NCI-H774 (cell line): ENCODE measurements around the gene CPLANE1.

ENCODE experiments used
- DNase-seq: peaks from one replicate; lab custom pipeline; 2025; lab: John Stamatoyannopoulos, UW

CPLANE1 gene

GRCh38 chr5:37064442-37064841 lies 184.7 kb downstream of the CPLANE1 start:
- DNase-seq: no peak

- DNase-seq: no peak
Measured at GRCh38 chr5:37063739-37064138, 185.4 kb downstream of the CPLANE1 start.

- DNase-seq: no peak
Measured at GRCh38 chr5:37060030-37060429, 189.1 kb downstream of the CPLANE1 start.

GRCh38 chr5:37056762-37057161 lies 192.4 kb downstream of the CPLANE1 start:
- DNase-seq: no peak
